ENCODE data around the gene ZNG1C. TPM values are rescaled to one million over a fixed set of nuclear protein-coding genes. Genes with fewer than 3 reads are reported as not detected.
"Not testable (repeated sequence)": the region's sequence is repeated elsewhere in the genome, so short reads cannot be mapped to it uniquely, and the experiment has no call there.

Gene ZNG1C
- 43.5 TPM for polyA plus RNA-seq (2012; ENCODE audit: missing spikeins)

DNA sequence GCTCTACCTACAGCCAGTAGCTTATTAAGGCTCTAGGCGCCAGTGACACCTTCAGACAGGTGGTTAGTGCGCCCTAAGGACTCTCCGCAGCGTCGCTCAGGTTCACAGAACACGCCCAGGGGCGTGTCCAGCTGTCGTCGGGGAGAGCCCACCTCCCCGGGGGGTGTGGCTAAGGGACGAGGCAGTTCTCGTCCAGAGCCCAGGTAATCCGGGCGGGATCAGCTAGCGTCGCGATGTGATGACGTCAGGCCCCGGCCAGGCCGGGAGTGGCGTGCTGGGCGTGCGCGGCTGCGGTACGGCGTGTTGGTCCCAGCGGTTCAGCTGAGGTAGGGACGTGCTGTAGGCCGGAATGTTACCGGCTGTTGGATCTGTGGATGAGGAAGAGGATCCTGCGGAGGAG lies at the start of gene ZNG1C:
Gene ZNG1C, plus strand, starts transcription at position 301 of the 400 bp plus-strand sequence. Its CDS starts 49 bp downstream, at position 350.
- not testable (repeated sequence) for FAIRE-seq

GRCh38 chr9:68242437-68242836 lies 654 bp downstream of the ZNG1C start:
- DNase-seq (ENCODE audit: insufficient read length) = not testable (repeated sequence)

More for the DNA sequence above, at the start of gene ZNG1C:
- not testable (repeated sequence) for DNase-seq (ENCODE audit: insufficient read length)

GRCh38 chr9:68281041-68281440 lies 39.3 kb downstream of the ZNG1C start:
- not testable (repeated sequence) for FAIRE-seq; DNase-seq (ENCODE audit: insufficient read length)

More at GRCh38 chr9:68242437-68242836, 654 bp downstream of the ZNG1C start:
- FAIRE-seq = not testable (repeated sequence)

- not testable (repeated sequence) for FAIRE-seq; DNase-seq (ENCODE audit: insufficient read length)
Measured at GRCh38 chr9:68302567-68302966, 60.8 kb downstream of the ZNG1C start, which contains the start of gene FOXD4L3. FOXD4L3 (plus strand) TSS chr9:68302867; CDS start chr9:68302952, 85 bp downstream.

DNA sequence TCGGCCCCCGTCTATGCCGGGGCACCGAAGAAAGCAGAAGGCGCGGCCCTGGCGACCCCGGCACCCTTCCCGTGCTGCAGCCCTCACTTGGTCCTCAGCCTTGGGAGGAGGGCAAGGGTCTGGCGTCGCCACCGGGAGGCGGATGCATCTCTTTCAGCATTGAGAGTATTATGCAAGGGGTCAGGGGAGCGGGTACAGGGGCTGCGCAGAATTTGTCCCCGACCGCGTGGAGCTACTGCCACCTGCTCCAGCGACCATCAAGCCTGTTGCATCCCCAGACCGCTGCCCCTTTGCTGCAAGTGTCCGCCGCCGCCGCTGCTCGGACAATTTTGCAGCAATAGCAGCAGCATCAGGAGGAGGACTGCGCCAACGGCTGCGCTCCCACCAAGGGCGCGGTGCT lies 62.0 kb downstream of the ZNG1C start:
- not testable (repeated sequence) for FAIRE-seq; DNase-seq (ENCODE audit: insufficient read length)

DNA sequence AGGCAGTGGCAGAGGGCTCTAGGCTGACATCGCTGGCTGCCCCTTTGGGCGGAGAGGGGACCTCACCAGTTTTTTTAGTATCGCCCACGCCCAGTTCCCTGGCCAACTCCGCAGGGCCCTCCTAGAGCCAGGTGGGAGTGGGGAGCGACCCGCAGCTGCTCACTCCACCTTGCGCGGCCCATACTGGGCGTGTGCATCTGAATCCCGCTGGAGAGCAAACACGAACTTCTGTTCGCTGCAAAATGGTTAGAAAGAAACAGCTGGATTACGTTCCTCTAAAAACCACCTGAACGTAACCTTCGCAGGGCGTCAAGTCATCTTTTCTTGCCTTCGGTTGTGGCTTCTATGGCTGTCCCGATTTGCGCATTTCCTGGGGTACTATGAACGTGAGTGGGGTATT lies 62.4 kb downstream of the ZNG1C start:
- DNase-seq (ENCODE audit: insufficient read length); FAIRE-seq: not testable (repeated sequence)

GRCh38 chr9:68304777-68305176 lies 63.0 kb downstream of the ZNG1C start:
- DNase-seq (ENCODE audit: insufficient read length); FAIRE-seq: not testable (repeated sequence)

GRCh38 chr9:68305680-68306285 lies 64.0 kb downstream of the ZNG1C start:
- not testable (repeated sequence) for DNase-seq (ENCODE audit: insufficient read length); FAIRE-seq

GRCh38 chr9:68306391-68306964 lies 64.7 kb downstream of the ZNG1C start:
- FAIRE-seq; DNase-seq (ENCODE audit: insufficient read length): not testable (repeated sequence)

DNA sequence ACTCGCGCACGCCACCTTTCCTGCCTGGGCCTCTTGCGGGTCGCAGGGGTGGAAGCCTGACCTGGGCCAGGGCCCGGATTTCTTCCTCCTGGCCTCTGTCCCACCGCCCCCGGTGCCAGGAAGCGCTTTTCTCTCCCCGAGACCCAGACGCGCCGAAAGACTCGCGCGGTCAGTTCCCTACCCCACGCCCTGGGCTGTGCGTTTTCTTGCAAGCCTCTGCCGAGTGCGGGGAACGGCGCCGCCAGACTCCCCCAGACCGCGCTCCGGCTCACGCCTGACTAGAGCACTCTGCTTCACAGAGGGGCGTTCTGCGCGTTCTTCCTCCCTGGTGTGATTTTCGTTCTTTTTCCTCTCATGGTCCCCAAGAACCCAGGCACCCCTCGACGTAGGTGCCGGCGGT lies 65.3 kb downstream of the ZNG1C start:
- not testable (repeated sequence) for DNase-seq (ENCODE audit: insufficient read length); FAIRE-seq

GRCh38 chr9:68307654-68308053 lies 65.9 kb downstream of the ZNG1C start:
- FAIRE-seq; DNase-seq (ENCODE audit: insufficient read length): not testable (repeated sequence)

- FAIRE-seq = not testable (repeated sequence)
Measured at GRCh38 chr9:68311208-68311607, 69.4 kb downstream of the ZNG1C start.

DNA sequence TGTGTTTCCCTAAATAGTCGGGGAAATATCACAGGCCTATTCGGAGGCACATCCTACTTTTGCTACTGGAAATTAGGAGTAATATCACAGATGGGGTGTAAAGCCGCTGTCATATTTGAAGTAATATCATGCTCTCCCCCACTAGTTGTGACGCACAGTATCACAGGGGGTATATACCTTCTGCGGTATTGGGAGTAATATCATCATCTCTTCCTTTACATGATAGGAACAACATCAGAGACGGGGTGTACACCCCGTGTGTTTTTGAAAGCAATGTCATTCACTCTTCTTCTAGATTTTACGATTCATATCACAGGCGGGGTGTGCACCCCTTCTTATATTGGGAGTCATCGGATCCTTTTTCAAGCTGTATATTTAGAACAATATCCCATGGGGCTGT lies 76.4 kb downstream of the ZNG1C start:
- not testable (repeated sequence) for FAIRE-seq; DNase-seq (ENCODE audit: insufficient read length)

More at GRCh38 chr9:68311208-68311607, 69.4 kb downstream of the ZNG1C start:
- DNase-seq (ENCODE audit: insufficient read length) = not testable (repeated sequence)

- FAIRE-seq; DNase-seq (ENCODE audit: insufficient read length): not testable (repeated sequence)
Measured at GRCh38 chr9:68323749-68324148, 82.0 kb downstream of the ZNG1C start.

GRCh38 chr9:68324518-68324917 lies 82.7 kb downstream of the ZNG1C start:
- not testable (repeated sequence) for DNase-seq (ENCODE audit: insufficient read length); FAIRE-seq

DNA sequence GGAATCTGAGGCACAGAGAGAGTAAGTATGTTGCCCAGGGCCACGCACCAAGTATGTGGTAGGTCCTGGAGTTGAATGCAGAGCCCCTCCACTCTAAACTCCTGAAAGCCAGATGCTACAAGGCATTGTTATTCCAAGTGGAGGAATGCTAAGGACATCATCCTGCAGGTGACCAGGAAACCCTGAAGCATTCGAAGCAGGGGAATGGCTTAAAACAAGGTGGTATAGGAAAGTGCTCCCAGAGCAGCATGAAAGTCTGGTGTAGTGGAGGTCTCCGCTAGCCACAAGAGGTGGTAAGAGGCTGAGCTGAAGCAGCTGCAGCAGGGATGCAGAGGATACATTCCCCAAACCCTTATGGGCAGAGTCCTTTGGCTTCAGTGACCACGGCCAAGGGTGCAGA lies 87.3 kb downstream of the ZNG1C start:
- FAIRE-seq; DNase-seq (ENCODE audit: insufficient read length): not testable (repeated sequence)

DNA sequence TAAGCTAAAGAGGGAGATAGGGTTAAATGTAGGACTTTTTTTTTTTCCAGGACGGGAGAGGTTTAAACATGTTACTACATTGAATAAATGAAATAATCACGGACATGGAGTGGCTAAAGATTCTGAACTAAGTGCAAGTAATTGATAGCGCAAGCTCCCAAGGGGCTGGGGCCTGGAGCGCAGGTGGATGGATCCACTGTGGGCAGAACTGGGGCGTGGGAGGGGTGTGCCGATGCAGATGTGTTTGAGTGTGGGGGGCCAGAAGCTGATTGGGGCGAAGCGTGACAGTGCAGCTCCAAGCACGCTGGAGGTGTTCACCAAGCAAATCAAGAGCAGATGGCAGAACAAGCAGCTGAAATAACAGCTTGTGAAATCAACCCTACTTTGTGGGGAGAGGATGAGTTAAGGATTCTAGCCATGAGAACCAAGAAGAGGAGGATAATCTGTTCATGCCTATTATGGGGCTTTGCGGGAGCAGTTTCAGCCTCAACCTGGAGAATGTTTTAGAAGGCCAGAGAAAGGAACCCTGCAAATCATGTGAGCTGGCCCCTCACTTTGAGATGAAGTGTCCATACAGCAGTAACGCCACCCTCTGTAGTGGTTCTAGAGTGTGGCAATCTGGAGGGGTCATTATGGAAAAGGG lies 88.9 kb downstream of the ZNG1C start:
- not testable (repeated sequence) for FAIRE-seq

GRCh38 chr9:68332122-68332521 lies 90.3 kb downstream of the ZNG1C start:
- not testable (repeated sequence) for FAIRE-seq; DNase-seq (ENCODE audit: insufficient read length)

More for the DNA sequence above, 88.9 kb downstream of the ZNG1C start:
- not testable (repeated sequence) for DNase-seq (ENCODE audit: insufficient read length)

DNA sequence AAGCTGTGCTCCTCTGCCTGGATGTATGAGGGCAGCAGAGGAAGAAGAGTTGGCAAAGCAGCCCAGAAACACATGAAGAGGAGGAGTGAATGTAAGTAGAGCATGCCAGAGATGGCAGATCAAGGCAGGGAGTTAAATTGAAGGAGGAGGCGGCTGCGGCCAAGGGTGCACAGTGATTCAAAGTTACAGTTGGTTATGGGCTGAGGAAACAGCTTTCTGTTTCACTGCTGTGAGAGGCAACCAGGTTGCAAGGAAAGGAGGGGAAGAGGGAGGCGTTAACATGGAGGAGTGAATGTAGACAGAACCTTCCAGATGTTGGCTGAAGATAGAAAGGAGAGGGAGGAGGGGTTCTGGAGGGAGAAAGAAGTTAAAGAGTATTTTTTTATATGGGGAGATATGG lies 94.2 kb downstream of the ZNG1C start:
- DNase-seq (ENCODE audit: insufficient read length); FAIRE-seq: not testable (repeated sequence)

DNA sequence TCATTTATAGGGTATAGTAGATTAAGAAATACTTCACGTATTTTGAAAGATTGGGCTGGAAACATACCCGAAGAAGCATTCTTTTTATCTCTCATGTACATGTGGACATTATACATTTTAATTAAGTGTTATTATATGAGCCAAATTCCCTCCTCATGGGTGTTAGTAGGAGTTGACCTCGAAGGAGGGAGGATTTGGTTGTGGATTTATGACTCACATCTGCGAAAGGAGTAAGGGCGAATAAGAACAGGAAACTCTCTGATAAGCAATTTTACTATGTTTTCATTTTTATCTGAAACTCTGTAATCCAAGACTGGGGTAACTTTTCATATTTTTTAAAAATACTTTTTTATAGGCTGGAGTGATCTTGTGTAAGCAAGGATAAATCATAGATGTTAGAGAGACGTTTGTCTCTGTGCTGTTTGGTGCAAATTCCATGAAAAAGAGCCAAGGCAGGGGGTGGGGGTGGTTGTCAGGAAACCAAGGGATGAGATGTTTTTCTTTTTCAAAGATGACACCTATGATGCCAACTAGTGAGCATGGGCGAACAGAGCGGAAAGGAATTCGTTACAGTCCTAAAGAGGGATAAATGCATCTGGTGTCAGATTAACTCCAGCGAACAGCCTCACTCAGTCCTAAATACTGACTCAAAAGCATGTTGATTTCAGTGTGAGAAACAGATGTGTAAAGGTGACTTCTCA lies 95.0 kb downstream of the ZNG1C start:
- FAIRE-seq; DNase-seq (ENCODE audit: insufficient read length): not testable (repeated sequence)

All from GM12892 (cell line).